ENCODE data around the gene PPP1R11.

Gene PPP1R11

GRCh38 chr6:30073489-30074235 lies 6.7 kb downstream of the PPP1R11 start:
- CTCF ChIA-PET, result no interaction called here
- POLR2A ChIA-PET, result interaction anchor here (1.1 to 1.2 kb wide), 2 partner anchors 13 to 28 kb away, joined by 3 to 4 read pairs; partner anchors contain the start of gene POLR1H
- no peak for DNase-seq (ENCODE audit: extremely low spot score)
- TF ChIP-seq SP1 (IDR thresholded peaks at IDR 0.05) (no peak), LEF1 (IDR thresholded peaks at IDR 0.05; ENCODE audit: borderline replicate concordance) (no peak), ARNT (IDR thresholded peaks at IDR 0.05) (no peak), TARDBP (IDR thresholded peaks at IDR 0.05) (no peak), L3MBTL2 (conservative IDR thresholded peaks at IDR 0.05) (no peak), ELF4 (IDR thresholded peaks at IDR 0.05) (no peak), SUZ12 (IDR thresholded peaks at IDR 0.05) (no peak), FOXK2 (IDR thresholded peaks at IDR 0.05) (no peak), ZNF384 (IDR thresholded peaks at IDR 0.05) (no peak), CTBP1 (IDR thresholded peaks at IDR 0.05; ENCODE audit: borderline replicate concordance) (no peak), PKNOX1 (IDR thresholded peaks at IDR 0.05) (no peak), FOXM1 (IDR thresholded peaks at IDR 0.05; ENCODE audit: borderline replicate concordance) (no peak), BHLHE40 (IDR thresholded peaks at IDR 0.05; ENCODE audit: borderline replicate concordance) (no peak), FOXA1 (IDR thresholded peaks at IDR 0.05) (no peak), HDGF (IDR thresholded peaks at IDR 0.05; ENCODE audit: borderline replicate concordance) (no peak), NFRKB (IDR thresholded peaks at IDR 0.05) (no peak)

GRCh38 chr6:30074331-30075093 lies 7.5 kb downstream of the PPP1R11 start:
- DNase-seq (ENCODE audit: extremely low spot score), result no peak
- CTCF ChIA-PET, result no interaction called here
- POLR2A ChIA-PET, result interaction anchor here (1.1 to 1.2 kb wide), 2 partner anchors 14 to 27 kb away, joined by 3 to 4 read pairs; partner anchors contain the start of gene POLR1H
- TF ChIP-seq ARNT (IDR thresholded peaks at IDR 0.05) (no peak), ZNF384 (IDR thresholded peaks at IDR 0.05) (no peak), HDGF (IDR thresholded peaks at IDR 0.05; ENCODE audit: borderline replicate concordance) (no peak), PKNOX1 (IDR thresholded peaks at IDR 0.05) (no peak), FOXM1 (IDR thresholded peaks at IDR 0.05; ENCODE audit: borderline replicate concordance) (no peak), CTBP1 (IDR thresholded peaks at IDR 0.05; ENCODE audit: borderline replicate concordance) (no peak), TARDBP (IDR thresholded peaks at IDR 0.05) (no peak), BHLHE40 (IDR thresholded peaks at IDR 0.05; ENCODE audit: borderline replicate concordance) (no peak), L3MBTL2 (conservative IDR thresholded peaks at IDR 0.05) (no peak), SUZ12 (IDR thresholded peaks at IDR 0.05) (no peak), FOXA1 (IDR thresholded peaks at IDR 0.05) (no peak), ELF4 (IDR thresholded peaks at IDR 0.05) (no peak), NFRKB (IDR thresholded peaks at IDR 0.05) (no peak), FOXK2 (IDR thresholded peaks at IDR 0.05) (no peak), SP1 (IDR thresholded peaks at IDR 0.05) (no peak), LEF1 (IDR thresholded peaks at IDR 0.05; ENCODE audit: borderline replicate concordance) (no peak)

- DNase-seq (ENCODE audit: extremely low spot score), result no peak
- CTCF ChIA-PET, result no interaction called here
- TF ChIP-seq TARDBP (IDR thresholded peaks at IDR 0.05) (no peak), ZNF384 (IDR thresholded peaks at IDR 0.05) (no peak), HDGF (IDR thresholded peaks at IDR 0.05; ENCODE audit: borderline replicate concordance) (no peak), FOXA1 (IDR thresholded peaks at IDR 0.05) (no peak)
- POLR2A ChIA-PET, result no interaction called here
Observed at GRCh38 chr6:30075094-30075789, 8.2 kb downstream of the PPP1R11 start, which contains the start of gene RNF39. TSS of gene RNF39 (minus strand) at chr6:30075769. CDS start at chr6:30075585, 184 bp downstream.

- CTCF ChIA-PET, result interaction anchor here (0.6 kb wide), 1 partner anchor 55 kb away, joined by 3 read pairs; no protein-coding TSS in a partner anchor
Observed at GRCh38 chr6:30075790-30076732, 9.1 kb downstream of the PPP1R11 start.

GRCh38 chr6:30077218-30077617 lies 10.2 kb downstream of the PPP1R11 start:
- no peak for TF ChIP-seq PKNOX1 (IDR thresholded peaks at IDR 0.05)
- no peak for TF ChIP-seq FOXK2 (IDR thresholded peaks at IDR 0.05)
- TF ChIP-seq SUZ12 (IDR thresholded peaks at IDR 0.05), result no peak
- no peak for TF ChIP-seq TARDBP (IDR thresholded peaks at IDR 0.05)
- no peak for TF ChIP-seq ARNT (IDR thresholded peaks at IDR 0.05)
- ChIA-PET CTCF (no interaction called here), POLR2A (interaction anchor here (1.2 kb wide), 1 partner anchor 16 kb away, joined by 3 read pairs; the partner anchor contains the start of gene POLR1H)
- no peak for DNase-seq (ENCODE audit: extremely low spot score)

More at GRCh38 chr6:30075790-30076732, 9.1 kb downstream of the PPP1R11 start:
- TF ChIP-seq ZNF384 (IDR thresholded peaks at IDR 0.05) (no peak), FOXK2 (IDR thresholded peaks at IDR 0.05) (no peak)
- POLR2A ChIA-PET, result no interaction called here
- DNase-seq (ENCODE audit: extremely low spot score), result no peak

Data from HEK293T (cell line).